ENCODE measurements around the gene PCMT1.

DNA sequence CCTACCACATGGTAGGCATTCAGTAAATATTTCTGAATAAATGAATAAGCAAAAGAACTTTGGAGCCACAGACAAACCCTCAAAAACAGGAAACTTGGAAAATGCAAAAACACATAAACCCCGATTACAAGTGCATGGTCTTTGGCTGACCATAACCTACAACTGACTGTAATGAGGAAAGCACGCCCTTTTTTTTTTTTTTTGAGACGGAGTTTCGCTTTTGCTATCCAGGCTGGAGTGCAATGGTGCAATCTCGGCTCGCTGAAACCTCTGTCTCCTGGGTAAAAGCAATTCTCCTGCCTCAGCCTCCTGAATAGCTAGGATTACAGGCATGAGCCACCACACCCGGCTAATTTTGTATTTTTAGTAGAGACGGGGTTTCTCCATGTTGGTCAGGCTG is 19.7 kb upstream of the PCMT1 start:
- TF ChIP-seq POLR2A (IDR thresholded peaks at IDR 0.05; ENCODE audit: low read length), result no peak
- no peak for TF ChIP-seq GATA1 (IDR thresholded peaks at IDR 0.05; ENCODE audit: low read depth, low read length)
